ENCODE measurements around the gene RANBP3. TPM values are rescaled to one million over a fixed set of nuclear protein-coding genes. Genes with fewer than 3 reads are reported as not detected.

Gene RANBP3
- total RNA-seq, 1 donor from 2014 or later: 77.8 TPM

DNA sequence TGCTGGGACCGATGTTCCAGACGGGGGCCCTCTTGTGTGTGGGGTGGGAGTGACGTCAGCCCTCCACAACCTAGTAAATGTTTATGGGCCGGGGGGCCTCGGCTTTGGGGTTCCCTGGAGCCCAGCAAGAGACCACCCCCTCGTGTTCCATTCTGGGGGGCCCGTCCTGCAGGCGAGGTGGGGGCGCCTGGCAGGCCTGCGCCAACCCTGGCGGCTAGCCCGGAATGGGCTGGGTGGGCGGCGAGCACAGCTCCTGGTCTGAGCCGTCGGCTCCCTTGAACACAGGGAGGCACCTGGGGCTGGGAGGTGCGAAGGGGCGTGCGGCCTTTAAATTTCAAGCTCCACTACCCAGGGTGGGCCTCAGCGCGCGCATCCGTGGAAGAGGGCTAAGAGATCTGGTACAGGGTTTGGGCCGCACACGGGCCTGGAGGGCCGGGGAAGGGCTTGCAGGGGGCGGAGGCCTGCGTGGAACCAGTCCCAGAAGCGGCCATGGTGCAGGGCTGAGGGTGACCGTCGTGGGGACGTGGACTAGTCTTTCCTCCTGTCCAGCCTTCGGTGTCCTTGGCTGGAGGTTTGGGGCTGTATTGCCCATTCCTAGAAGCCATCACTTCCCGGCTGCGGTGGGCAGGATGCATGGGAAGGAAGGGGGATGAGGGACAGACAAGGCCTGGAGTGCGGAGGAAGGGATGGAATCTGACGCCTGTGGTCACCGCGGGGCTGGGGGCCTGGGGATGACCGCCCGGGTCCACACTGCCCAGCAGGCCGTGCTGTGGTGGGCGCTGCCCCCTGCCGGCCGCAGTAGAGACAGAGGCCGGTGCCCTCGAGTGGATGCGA is 85.8 kb downstream of the RANBP3 start:
- peak overlapping the region; percentile 55 for H3K4me3 Mint-ChIP-seq
- H3K27ac ChIP-seq: no peak overlapping the region
- peaks cover 2% of the 10 kb centered on the region for H3K36me3 Mint-ChIP-seq
- H3K27ac Mint-ChIP-seq: no peak overlapping the region
- H3K4me1 Mint-ChIP-seq: peaks cover 6% of the 10 kb centered on the region
- H3F3A ChIP-seq (ENCODE audit: low read depth): peaks cover 8% of the 10 kb centered on the region
- H3K27me3 ChIP-seq: no peaks in the 10 kb centered on the region
- H3K4me1 ChIP-seq: peaks cover 8% of the 10 kb centered on the region
- TF ChIP-seq EZH2 (IDR thresholded peaks at IDR 0.05): no peak
- TF ChIP-seq EZH2phosphoT487 (IDR thresholded peaks at IDR 0.05): no peak
- TF ChIP-seq, protein P1, sequence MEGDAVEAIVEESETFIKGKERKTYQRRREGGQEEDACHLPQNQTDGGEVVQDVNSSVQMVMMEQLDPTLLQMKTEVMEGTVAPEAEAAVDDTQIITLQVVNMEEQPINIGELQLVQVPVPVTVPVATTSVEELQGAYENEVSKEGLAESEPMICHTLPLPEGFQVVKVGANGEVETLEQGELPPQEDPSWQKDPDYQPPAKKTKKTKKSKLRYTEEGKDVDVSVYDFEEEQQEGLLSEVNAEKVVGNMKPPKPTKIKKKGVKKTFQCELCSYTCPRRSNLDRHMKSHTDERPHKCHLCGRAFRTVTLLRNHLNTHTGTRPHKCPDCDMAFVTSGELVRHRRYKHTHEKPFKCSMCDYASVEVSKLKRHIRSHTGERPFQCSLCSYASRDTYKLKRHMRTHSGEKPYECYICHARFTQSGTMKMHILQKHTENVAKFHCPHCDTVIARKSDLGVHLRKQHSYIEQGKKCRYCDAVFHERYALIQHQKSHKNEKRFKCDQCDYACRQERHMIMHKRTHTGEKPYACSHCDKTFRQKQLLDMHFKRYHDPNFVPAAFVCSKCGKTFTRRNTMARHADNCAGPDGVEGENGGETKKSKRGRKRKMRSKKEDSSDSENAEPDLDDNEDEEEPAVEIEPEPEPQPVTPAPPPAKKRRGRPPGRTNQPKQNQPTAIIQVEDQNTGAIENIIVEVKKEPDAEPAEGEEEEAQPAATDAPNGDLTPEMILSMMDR (IDR thresholded peaks at IDR 0.05): peak; percentile 86
- H3K79me2 ChIP-seq (ENCODE audit: low read depth): no peaks in the 10 kb centered on the region
- H3K4me2 ChIP-seq: peak overlapping the region; percentile 52
- no peaks in the 10 kb centered on the region for H3K9me3 Mint-ChIP-seq
- peaks cover 3% of the 10 kb centered on the region for H3K27me3 Mint-ChIP-seq (ENCODE audit: insufficient read depth, low read depth)
- DNase-seq (ENCODE audit: low spot score): peak; percentile 89
- no peak overlapping the region for H2AFZ ChIP-seq (replicated peaks)
- peaks cover 9% of the 10 kb centered on the region for H4K20me1 ChIP-seq (ENCODE audit: low read depth)
- H3K4me3 ChIP-seq: no peak overlapping the region
- H3K9me3 ChIP-seq (ENCODE audit: low read depth): no peaks in the 10 kb centered on the region
- no peak overlapping the region for H3K9ac ChIP-seq
- H3K36me3 ChIP-seq: no peaks in the 10 kb centered on the region

DNA sequence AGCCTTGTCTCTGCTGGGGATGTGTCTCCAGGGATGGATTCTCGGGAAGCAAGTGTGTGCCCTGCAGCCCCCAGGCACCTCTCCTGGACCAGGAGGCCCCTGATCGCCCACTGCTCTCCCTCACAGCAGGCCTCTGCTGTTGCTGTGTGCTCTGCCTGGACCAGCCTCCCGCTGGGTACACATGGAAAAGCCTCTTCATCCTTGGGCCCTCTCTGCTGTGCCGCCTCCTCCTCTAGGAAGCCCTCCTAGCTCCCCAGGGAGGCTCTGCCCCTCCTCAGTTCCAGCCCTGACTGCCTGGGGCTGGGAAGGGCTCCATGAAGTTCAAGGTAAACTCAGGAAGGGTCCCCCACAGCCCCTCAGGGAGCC is 86.4 kb downstream of the RANBP3 start:
- no peaks in the 10 kb centered on the region for H3K9me3 Mint-ChIP-seq
- H3K9ac ChIP-seq: no peak overlapping the region
- no peak overlapping the region for H3K27ac Mint-ChIP-seq
- no peak overlapping the region for H3K4me3 ChIP-seq
- no peak overlapping the region for H2AFZ ChIP-seq (replicated peaks)
- no peak overlapping the region for H3K4me2 ChIP-seq
- H3K4me1 ChIP-seq: peaks cover 8% of the 10 kb centered on the region
- peaks cover 8% of the 10 kb centered on the region for H3F3A ChIP-seq (ENCODE audit: low read depth)
- H3K79me2 ChIP-seq (ENCODE audit: low read depth): no peaks in the 10 kb centered on the region
- no peaks in the 10 kb centered on the region for H3K27me3 ChIP-seq
- H3K27me3 Mint-ChIP-seq (ENCODE audit: insufficient read depth, low read depth): peaks cover 3% of the 10 kb centered on the region
- H4K20me1 ChIP-seq (ENCODE audit: low read depth): peaks cover 6% of the 10 kb centered on the region
- no peaks in the 10 kb centered on the region for H3K9me3 ChIP-seq (ENCODE audit: low read depth)
- no peaks in the 10 kb centered on the region for H3K36me3 ChIP-seq
- H3K4me1 Mint-ChIP-seq: peaks cover 6% of the 10 kb centered on the region
- DNase-seq (ENCODE audit: low spot score): no peak
- H3K27ac ChIP-seq: no peak overlapping the region
- no peak overlapping the region for H3K4me3 Mint-ChIP-seq
- no peak for TF ChIP-seq EZH2 (IDR thresholded peaks at IDR 0.05)
- TF ChIP-seq, protein P1 (IDR thresholded peaks at IDR 0.05): no peak
- TF ChIP-seq EZH2phosphoT487 (IDR thresholded peaks at IDR 0.05): no peak
- H3K36me3 Mint-ChIP-seq: peaks cover 2% of the 10 kb centered on the region

DNA sequence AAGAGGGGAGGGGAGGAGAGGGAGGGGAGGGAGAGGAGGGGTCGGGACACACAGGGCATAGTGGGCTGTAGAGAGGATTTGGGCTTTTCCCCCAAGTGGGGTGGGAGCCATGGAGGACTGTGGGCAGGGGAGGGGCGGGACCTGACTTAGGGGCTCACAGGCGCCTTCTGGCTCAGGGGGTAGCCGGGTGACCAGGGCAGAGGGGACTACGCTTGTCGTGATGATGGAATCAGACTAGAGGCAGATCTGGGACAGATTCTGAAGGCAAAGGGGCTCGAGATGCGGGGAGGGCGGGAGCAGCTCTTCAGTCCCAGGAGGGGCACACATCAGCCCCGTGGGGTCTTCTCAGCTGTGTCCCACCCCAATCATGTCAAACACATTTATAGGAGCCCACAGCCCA is 87.8 kb downstream of the RANBP3 start:
- H3K36me3 Mint-ChIP-seq: no peaks in the 10 kb centered on the region
- no peaks in the 10 kb centered on the region for H3K9me3 Mint-ChIP-seq
- H3K4me1 Mint-ChIP-seq: peaks cover 10% of the 10 kb centered on the region
- TF ChIP-seq, protein P1 (IDR thresholded peaks at IDR 0.05): no peak
- TF ChIP-seq EZH2 (IDR thresholded peaks at IDR 0.05) (no peak), EZH2phosphoT487 (IDR thresholded peaks at IDR 0.05) (no peak)
- Histone ChIP-seq H3K4me3 (no peak overlapping the region), H3K4me1 (peaks cover 8% of the 10 kb centered on the region), H3K36me3 (no peaks in the 10 kb centered on the region), H3K9ac (no peak overlapping the region), H3K9me3 (ENCODE audit: low read depth) (no peaks in the 10 kb centered on the region), H4K20me1 (ENCODE audit: low read depth) (peaks cover 6% of the 10 kb centered on the region), H2AFZ (replicated peaks) (no peak overlapping the region), H3F3A (ENCODE audit: low read depth) (peaks cover 8% of the 10 kb centered on the region), H3K79me2 (ENCODE audit: low read depth) (no peaks in the 10 kb centered on the region), H3K4me2 (no peak overlapping the region), H3K27ac (no peak overlapping the region), H3K27me3 (no peaks in the 10 kb centered on the region)
- H3K27me3 Mint-ChIP-seq (ENCODE audit: insufficient read depth, low read depth): peaks cover 5% of the 10 kb centered on the region
- H3K27ac Mint-ChIP-seq: peak overlapping the region; percentile 50
- no peak for DNase-seq (ENCODE audit: low spot score)
- H3K4me3 Mint-ChIP-seq: no peak overlapping the region

Data from neural progenitor cell (in vitro differentiated cells).